Vagina (tissue), 2 donors: ENCODE results near the gene BBS5. TPM values are rescaled to one million over a fixed set of nuclear protein-coding genes. Genes with fewer than 3 reads are reported as not detected.
"Not testable (repeated sequence)": the region's sequence is repeated elsewhere in the genome, so short reads cannot be mapped to it uniquely, and the experiment has no call there.

Experiments used
- DNase-seq, 2 donors: peaks; one replicate each; pipeline ENCODE4 v3.0.0-alpha.2; 2017; ENCODE audit errors: extremely low spot score in 2 of 2
- H3K27ac ChIP-seq: fragments of 200-600 bp; sonication (generic); one replicate; pipeline ENCODE4 v1.5.1; 2019
- H3K27me3 ChIP-seq: fragments of 200-600 bp; sonication (generic); one replicate; pipeline ENCODE4 v1.5.1; 2019
- H3K36me3 ChIP-seq, 2 donors: fragments of 200-600 bp; sonication (generic); one replicate each; pipeline ENCODE4 v1.5.1; 2017 to 2019
- H3K4me1 ChIP-seq: fragments of 200-600 bp; sonication (generic); one replicate; pipeline ENCODE4 v1.5.1; 2019
- H3K4me3 ChIP-seq, 2 donors: fragments of 200-600 bp; sonication (generic); 1 replicate in 1 of 2; 2 replicates in 1 of 2; pipeline ENCODE4 v1.5.1; 2016 to 2019
- H3K9me3 ChIP-seq: fragments of 200-600 bp; sonication (generic); one replicate; pipeline ENCODE4 v1.5.1; 2019
- POLR2A ChIP-seq, 2 donors: fragments of 450-650 bp; IDR thresholded peaks; one replicate each; pipeline ENCODE4 v1.6.1; 2017; ENCODE audit warnings: antibody characterized with exemption in 2 of 2, mild to moderate bottlenecking in 2 of 2, moderate library complexity in 2 of 2
- POLR2AphosphoS5 ChIP-seq, 2 donors: sonication (generic); formaldehyde crosslinking; IDR thresholded peaks; one replicate each; pipeline ENCODE4 v1.9.0; 2017; ENCODE audit warnings: antibody characterized with exemption in 2 of 2, mild to moderate bottlenecking in 2 of 2, low read depth in 1 of 2; ENCODE audit not compliant: insufficient read depth in 1 of 2
- intact Hi-C: fragments of 100-400 bp; cut with DNase I; formaldehyde crosslinking; loops from one replicate; pipeline ENCODE4 v1.15.1; 2023
- total RNA-seq: library from RNA; depleted of rRNA; stranded (reverse); fragments of >200 nt; gene quantifications from one replicate; pipeline ENCODE4 v1.2.3, GENCODE V29; 2016
- TF ChIP-seq, protein P1 (sequence below), 3 experiments: fragments of 450-650 bp in 2 of 3; fragments of 200-600 bp in 1 of 3; sonication (generic) in 1 of 3; IDR thresholded peaks; one replicate each; pipeline ENCODE4 v1.5.1; 2017 to 2019; ENCODE audit warnings: antibody characterized with exemption in 3 of 3, mild to moderate bottlenecking in 2 of 3, moderate library complexity in 2 of 3

BBS5 gene
- 4.7 TPM for total RNA-seq

DNA sequence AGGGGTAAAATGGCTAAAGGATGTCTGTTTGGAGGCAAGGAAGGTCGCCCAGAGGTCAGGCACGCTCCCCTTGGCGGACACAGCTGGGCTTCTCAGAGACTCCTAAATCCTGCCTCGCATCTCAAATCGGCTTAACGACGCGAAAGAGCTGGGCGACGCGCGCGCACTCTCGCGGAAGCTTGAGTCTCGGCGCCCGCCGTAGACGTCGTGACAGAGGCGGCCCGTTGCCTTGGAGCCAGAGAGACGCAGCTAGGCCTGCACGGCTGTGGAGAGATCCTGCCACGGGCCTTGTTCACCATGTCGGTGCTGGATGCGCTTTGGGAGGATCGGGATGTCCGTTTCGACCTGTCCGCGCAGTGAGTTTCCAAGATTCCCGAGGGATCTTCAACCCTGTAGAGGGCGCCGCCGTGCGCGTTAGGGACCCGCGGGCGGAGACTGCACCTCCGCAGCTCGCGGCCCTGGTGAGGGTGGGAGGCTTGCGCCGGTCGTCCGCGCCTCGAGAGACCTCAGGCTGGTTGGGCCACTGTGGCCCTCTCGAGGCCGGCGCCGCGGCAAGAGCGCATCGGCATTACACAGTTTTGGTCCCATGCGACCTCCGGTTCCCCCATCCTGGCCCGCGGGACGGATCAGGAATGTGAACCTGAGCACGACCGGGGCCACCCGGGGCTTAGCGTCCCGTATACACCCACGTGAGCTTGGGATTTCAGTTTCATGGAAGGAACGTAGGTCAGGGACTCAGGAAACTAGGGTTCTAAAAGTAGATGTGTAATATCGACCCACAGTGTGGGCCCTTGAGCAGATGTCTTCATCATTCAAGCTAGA is at the start of gene BBS5:
Gene BBS5 (plus strand): TSS at position 238 of the 822 bp plus-strand sequence. CDS start 60 bp downstream, at position 298.
- Histone ChIP-seq H3K9me3 (no peaks in the 10 kb centered on the region), H3K4me3 (peak within 1 kb of the TSS; percentile 58 to 75), H3K27ac (peak within 1 kb of the TSS; percentile 75), H3K36me3 (peaks cover 0 to 10% of the 10 kb centered on the region in 2 donors), H3K4me1 (peaks cover 12% of the 10 kb centered on the region), H3K27me3 (no peaks in the 10 kb centered on the region)
- intact Hi-C loops = no loop called here
- no peak for DNase-seq
- TF ChIP-seq, protein P1, sequence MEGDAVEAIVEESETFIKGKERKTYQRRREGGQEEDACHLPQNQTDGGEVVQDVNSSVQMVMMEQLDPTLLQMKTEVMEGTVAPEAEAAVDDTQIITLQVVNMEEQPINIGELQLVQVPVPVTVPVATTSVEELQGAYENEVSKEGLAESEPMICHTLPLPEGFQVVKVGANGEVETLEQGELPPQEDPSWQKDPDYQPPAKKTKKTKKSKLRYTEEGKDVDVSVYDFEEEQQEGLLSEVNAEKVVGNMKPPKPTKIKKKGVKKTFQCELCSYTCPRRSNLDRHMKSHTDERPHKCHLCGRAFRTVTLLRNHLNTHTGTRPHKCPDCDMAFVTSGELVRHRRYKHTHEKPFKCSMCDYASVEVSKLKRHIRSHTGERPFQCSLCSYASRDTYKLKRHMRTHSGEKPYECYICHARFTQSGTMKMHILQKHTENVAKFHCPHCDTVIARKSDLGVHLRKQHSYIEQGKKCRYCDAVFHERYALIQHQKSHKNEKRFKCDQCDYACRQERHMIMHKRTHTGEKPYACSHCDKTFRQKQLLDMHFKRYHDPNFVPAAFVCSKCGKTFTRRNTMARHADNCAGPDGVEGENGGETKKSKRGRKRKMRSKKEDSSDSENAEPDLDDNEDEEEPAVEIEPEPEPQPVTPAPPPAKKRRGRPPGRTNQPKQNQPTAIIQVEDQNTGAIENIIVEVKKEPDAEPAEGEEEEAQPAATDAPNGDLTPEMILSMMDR (IDR thresholded peaks at IDR 0.05) = peak in 2 of 3 experiments; percentile 25 to 49
- TF ChIP-seq POLR2AphosphoS5 (IDR thresholded peaks at IDR 0.05; ENCODE audit: insufficient read depth in 1 of 2, low read depth in 1 of 2) (peak; percentile 45 to 76), POLR2A (IDR thresholded peaks at IDR 0.05) (no peak)

DNA sequence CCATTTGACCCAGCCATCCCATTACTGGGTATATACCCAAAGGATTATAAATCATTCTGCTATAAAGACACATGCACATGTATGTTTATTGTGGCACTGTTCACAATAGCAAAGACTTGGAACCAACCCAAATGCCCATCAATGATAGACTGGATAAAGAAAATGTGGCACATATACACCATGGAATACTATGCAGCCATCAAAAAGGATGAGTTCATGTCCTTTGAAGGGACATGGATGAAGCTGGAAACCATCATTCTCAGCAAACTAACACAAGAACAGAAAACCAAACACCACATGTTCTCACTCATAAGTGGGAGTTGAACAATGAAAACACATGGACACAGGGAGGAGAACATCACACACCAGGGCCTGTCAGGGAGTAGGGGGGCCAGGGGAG is 47.5 kb upstream of the BBS5 start:
- H3K4me3 ChIP-seq, intact Hi-C loops, H3K36me3 ChIP-seq, H3K27ac ChIP-seq, DNase-seq, H3K9me3 ChIP-seq, H3K4me1 ChIP-seq, H3K27me3 ChIP-seq: not testable (repeated sequence)

DNA sequence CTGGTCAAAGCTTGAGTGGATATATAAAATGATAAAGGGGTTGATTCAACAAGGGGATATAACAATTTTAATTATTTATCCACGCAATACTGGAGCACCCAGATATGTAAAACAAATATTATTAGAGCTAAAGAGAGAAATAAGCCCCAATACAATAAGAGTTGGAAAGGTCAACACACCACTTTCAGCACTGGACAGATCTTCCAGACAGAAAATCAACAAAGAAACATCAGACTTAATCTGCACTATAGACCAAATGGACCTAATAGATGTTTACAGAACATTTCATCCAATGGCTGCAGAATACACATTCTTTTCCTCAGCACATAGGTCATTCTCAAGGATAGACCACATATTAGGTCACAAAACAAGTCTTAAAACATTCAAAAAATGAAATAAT is 45.1 kb upstream of the BBS5 start:
- DNase-seq, H3K9me3 ChIP-seq, H3K4me1 ChIP-seq, H3K36me3 ChIP-seq, intact Hi-C loops, H3K27ac ChIP-seq, H3K27me3 ChIP-seq, H3K4me3 ChIP-seq: not testable (repeated sequence)

DNA sequence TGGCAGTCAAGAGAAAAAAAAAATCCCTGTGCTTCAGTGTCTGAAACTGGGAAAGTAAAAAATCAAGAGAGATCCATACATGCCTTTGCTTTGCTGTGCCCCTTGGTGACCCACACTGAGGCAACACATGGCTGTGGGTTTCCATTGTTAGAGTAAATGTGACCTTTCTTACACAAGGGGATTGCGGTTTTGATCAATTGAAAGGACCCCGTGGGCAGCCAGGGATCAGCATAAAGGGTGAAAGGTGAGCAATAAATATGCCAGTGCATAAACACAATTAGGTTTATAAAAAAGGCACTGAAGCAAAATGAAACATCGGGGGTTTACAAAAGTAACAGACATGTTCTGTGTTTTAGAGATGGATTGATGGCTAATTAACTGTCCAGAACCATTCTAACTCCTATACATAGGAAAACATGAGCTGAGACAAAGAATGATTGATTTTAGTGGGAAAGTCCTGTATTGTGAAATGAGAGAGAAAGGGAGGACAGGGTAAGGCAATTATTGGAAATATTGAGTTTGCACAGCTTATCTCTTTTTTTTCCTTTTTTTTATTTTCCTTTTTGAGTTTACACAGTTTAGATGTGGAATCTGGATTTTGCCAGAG is 40.7 kb upstream of the BBS5 start:
- no peak overlapping the region for H3K4me3 ChIP-seq
- no peaks in the 10 kb centered on the region for H3K36me3 ChIP-seq
- H3K27me3 ChIP-seq = no peaks in the 10 kb centered on the region
- intact Hi-C loops = no loop called here
- no peak for TF ChIP-seq POLR2A (IDR thresholded peaks at IDR 0.05)
- DNase-seq = no peak
- H3K4me1 ChIP-seq = no peaks in the 10 kb centered on the region
- no peaks in the 10 kb centered on the region for H3K9me3 ChIP-seq
- H3K27ac ChIP-seq = no peak overlapping the region

DNA sequence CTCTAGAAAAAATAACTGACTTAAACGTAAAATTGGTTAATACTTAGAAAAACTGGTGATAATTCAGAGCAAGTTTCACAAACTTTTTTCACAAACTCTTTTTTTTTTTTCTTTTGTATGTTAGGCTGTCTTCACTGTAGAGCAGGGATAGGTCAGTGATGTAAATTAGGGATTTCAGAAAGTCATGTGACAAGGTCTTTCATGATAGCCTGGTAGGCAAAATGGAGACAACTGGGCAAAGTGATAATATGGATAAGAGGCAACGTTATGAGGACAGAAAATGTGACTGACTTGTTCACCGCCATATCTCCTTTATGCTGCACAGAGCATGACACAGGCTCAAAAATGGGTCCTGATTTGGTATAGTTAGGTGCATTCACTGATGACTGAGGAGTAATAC is 39.4 kb upstream of the BBS5 start:
- no peaks in the 10 kb centered on the region for H3K4me1 ChIP-seq
- no peaks in the 10 kb centered on the region for H3K27me3 ChIP-seq
- no peaks in the 10 kb centered on the region for H3K9me3 ChIP-seq
- no peaks in the 10 kb centered on the region for H3K36me3 ChIP-seq
- TF ChIP-seq, protein P1 (IDR thresholded peaks at IDR 0.05) = no peak
- TF ChIP-seq POLR2A (IDR thresholded peaks at IDR 0.05) = no peak
- TF ChIP-seq POLR2AphosphoS5 (IDR thresholded peaks at IDR 0.05; ENCODE audit: insufficient read depth in 1 of 2, low read depth in 1 of 2) = no peak
- H3K4me3 ChIP-seq = no peak overlapping the region
- no peak for DNase-seq
- intact Hi-C loops = no loop called here
- H3K27ac ChIP-seq = no peak overlapping the region

DNA sequence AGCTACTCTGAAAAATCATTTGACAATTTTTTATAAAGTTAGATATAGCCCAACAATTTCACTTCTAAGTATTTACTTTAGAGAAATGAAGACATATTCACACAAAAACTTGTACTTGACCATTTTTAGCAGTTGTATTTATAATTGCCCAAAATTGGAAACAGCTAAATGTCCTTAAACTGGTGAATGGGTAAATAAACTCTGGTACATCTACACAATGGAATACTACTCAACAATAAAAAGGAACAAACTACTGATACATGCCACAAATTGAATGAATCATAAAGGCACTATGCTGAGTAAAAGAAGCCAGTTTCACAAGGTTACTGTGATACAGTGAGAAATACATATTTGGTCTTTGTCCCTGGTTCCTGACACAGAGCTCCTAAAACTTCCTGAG is 32.8 kb upstream of the BBS5 start:
- intact Hi-C loops = no loop called here
- TF ChIP-seq POLR2AphosphoS5 (IDR thresholded peaks at IDR 0.05; ENCODE audit: insufficient read depth in 1 of 2, low read depth in 1 of 2) = no peak
- Histone ChIP-seq H3K9me3 (no peaks in the 10 kb centered on the region), H3K4me1 (no peaks in the 10 kb centered on the region), H3K4me3 (no peak overlapping the region), H3K27ac (no peak overlapping the region), H3K36me3 (no peaks in the 10 kb centered on the region), H3K27me3 (no peaks in the 10 kb centered on the region)
- no peak for DNase-seq

DNA sequence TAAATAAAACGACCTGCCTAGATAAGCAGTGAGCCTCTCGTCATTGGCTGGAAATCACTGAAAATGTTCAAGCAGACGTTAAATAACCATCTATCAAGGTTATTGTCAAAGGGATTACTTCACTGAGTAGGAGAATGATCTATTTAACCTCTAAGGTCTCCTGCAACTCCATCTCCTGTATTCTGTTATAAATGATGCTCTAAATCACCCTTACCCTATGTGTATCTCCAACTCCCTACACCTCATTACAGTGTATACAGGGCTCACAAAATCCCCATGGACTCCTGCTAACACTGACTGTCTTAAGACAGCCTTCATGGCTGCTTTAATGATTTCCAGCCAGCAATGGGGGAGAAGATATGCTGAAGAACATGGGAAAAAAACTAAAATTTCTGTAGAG is 31.0 kb upstream of the BBS5 start:
- no peak overlapping the region for H3K4me3 ChIP-seq
- no peak for TF ChIP-seq POLR2A (IDR thresholded peaks at IDR 0.05)
- TF ChIP-seq, protein P1 (IDR thresholded peaks at IDR 0.05) = no peak
- no peak overlapping the region for H3K27ac ChIP-seq
- H3K36me3 ChIP-seq = no peaks in the 10 kb centered on the region
- H3K27me3 ChIP-seq = no peaks in the 10 kb centered on the region
- no peak for DNase-seq
- H3K9me3 ChIP-seq = no peaks in the 10 kb centered on the region
- intact Hi-C loops = no loop called here
- H3K4me1 ChIP-seq = no peaks in the 10 kb centered on the region
